ENCODE measurements around the gene TP73.
"Not testable (repeated sequence)": the region's sequence is repeated elsewhere in the genome, so short reads cannot be mapped to it uniquely, and the experiment has no call there.

The TP73 gene

DNA sequence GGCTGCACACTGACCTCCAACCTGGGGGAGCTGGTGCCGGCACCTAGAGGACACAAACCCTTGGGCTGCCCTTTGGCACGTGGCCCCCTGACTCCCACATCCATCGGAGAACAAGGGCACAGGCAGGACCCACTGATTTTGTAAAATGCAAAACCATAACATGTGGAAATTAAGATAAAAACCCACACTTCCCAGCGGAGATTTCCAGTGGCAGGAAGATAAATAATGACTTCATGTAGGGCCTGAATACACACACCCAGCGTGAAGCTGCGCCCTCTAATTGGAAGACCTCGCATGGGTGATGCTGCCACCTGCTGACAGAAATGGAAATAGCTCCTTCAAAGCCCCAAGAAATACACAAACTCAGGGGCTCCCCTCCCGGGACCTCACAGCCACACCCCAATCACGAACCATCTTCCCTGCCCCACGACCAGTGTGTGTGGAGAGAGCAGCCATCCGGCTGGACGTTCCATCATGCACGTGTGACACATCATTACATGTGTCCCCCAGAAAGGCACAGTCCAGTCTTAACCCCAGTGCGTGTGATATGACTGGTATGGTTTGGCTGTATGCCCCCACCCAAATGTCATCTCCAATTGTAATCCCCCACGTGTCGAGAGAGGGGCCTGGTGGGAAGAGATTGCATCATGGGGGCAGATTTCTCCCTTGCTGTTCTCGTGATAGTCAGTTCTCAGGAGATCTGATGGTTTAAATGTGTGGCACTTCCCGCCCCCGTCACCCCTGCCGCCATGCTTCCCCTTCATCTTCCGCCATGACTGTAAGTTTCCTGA, 33.2 kb upstream of the TP73 start:
- DNase-seq: peak; percentile 89

DNA sequence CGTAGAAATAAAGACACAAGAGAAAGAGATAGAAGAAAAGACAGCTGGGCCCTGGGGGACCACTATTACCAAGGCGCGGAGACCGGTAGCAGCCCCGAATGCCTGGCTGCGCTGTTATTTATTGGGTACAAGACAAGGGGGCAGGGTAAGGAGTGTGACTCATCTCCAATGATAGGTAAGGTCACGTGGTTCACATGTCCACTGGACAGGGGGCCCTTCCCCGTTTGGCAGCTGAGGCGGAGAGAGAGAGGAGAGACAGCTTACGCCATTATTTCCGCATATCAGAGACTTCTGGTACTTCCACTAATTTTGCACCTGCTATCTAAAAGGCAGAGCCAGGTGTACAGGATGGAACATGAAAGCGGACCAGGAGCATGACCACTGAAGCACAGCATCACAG, 31.6 kb upstream of the TP73 start:
- no peak for DNase-seq

DNA sequence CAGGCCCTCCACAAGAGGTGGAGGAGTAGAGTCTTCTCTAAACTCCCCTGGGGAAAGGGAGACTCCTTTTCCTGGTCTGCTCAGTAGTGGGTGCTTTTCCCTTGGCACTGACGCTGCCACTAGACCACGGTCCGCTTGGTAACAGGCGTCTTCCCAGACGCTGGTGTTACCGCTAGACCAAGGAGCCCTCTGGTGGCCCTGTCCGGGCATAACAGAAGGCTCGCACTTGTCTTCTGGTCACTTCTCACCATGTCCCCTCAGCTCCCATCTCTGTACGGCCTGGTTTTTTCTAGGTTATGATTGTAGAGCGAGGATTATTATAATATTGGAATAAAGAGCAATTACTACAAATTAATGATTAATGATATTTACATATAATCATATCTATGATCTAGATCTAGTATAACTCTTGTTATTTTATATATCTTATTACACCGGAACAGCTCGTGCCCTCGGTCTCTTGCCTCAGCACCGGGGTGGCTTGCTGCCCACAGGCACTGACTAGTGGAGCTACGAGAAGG, 31.1 kb upstream of the TP73 start:
- not testable (repeated sequence) for DNase-seq

DNA sequence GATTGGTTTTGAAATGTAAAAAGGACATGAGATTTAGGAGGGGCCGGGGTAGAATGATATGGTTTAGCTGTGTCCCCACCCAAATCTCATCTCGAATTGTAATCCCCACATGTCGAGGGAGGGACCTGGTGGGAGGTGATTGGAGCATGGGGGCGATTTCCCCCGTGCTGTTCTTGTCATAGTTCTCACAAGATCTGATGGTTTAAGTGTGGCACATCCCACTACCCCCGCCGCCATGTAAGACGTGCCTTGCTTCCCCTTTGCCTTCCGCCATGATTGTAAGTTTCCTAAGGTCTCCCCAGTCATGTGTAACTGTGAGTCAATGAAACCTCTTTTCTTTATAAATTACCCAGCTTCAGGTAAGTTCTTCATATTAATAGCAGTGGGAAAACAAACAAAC, 30.2 kb upstream of the TP73 start:
- DNase-seq: not testable (repeated sequence)

DNA sequence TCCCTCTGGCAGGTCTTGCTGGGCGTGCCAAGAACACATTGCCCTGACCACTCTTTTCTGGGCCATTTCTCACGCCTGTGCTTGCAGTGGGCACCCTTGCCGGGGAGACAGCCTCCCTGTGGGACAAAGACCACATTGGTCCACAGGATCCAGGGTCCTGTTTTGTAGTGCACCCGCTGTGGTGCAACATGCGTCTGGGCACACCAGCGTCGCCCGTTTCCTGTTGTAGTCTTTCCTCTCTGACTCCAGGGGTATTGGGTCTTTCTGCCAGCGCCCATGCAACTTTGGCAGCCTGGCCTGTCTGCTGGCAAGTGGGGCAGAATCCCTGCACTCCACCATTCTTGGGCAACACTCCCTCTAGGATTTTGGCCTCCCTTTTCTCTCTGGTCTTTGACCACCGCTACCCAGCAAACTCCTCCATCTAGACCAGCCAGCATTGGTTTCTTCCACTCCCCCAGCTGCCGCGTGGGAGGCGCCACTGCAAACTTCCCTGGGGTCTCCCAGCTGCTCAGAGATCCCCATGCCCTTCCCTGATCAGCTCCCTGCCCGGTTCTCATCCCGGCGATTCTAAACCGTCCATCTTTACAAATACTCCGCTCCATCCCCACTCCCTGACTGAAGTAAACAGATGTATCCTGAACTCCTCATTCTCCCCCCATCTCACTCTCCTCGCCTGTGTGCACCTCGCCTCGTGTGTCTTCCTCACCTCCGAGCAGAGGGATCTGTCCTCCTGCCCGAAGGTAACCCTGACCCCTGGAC, 28.7 kb upstream of the TP73 start:
- DNase-seq: no peak

DNA sequence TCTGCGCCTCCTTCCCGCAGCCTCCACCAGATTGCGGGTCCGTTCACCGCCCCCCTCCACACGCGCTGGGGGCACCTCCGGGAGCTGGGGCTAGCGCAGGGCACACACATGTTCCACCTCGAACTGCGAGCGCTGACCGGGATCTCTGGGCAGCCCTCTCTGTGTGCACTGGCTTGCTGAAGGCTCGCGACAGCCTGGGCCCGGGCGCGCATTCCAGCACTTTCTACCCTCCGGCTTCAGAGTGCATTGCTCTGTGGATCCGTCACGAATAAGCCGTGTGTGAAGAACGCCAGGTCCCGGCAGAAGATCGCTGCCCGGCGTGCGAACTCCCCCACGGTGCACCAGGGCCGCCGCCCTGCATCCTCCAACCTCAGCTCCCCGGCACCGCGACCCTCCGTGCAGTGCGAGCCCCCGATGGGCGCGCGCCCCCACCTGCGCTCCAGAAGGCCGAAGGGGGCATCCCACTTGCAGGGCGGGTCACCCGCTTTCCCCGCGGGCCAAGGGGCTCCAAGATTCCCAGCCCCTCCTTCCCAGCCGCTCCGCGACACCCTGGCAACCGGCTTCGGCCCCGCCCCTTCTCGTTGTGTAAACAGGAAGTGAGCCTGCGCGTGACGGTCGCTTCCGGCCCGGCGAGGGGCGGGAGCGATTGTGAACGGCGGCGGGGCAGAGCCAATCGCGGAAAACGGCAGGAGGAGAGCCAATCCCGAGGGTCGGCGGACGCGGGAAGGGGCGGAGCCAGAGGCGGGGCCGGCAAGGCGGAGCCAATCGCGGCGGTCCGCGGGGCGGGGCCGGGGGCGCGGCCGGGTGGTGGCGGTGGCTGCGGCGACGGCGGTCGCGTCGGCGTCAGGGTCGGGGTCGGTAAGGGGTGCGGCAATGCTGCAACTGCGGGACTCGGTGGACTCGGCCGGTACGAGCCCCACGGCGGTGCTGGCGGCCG, 27.8 kb upstream of the TP73 start, which contains the start of gene TPRG1L:
Gene TPRG1L, plus strand, starts transcription at position 816 of the 937 bp plus-strand sequence. Its CDS starts 58 bp downstream, at position 874.
- DNase-seq: peak; percentile 99

DNA sequence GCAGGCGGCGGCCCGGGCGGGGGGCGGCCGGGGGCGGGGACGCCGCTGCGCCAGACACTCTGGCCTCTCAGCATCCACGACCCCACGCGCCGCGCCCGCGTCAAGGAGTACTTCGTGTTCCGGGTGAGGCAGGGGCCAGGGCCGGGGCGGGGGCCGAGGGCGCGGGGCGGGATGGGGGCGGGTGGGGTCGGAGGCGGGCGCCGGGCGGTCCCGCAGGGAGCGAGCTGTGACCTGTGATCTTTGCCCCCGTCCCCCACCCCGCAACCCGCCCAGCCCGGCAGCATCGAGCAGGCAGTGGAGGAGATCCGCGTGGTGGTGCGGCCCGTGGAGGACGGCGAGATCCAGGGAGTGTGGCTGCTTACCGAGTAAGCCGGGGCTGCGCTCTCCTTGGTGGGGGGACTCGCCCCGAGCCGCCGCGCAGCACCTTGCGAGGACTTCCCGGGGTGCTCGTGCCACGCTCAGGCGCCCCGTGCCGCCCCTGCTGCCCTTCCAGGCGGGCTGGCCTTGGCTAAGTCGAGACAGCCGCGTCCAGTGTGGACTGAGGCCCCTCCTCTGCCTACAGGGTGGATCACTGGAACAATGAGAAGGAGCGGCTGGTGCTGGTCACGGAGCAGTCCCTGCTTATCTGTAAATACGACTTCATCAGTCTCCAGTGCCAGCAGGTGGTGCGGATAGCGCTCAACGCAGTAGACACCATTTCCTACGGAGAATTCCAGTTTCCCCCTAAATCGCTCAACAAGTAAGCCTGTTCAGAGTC, 27.0 kb upstream of the TP73 start:
- DNase-seq: peak; percentile 77

DNA sequence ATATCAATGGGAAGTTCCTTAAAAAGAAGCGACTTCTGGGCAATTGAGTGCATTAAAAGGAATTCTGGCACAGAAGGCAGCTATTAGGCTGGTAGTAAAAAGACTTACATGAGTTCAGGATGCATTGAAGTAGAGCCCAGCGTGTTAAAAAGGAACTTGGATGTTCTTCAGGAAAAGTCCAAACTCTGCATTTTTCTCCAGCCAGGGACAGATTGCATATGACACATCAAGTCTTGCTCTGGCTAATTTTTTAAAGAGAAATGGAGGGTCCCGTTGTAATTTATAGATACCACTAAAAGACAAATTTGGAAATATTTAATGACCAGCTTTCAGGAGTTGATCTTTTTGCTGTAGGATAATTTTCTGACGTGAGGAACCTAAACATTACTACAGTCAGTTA, 26.3 kb upstream of the TP73 start:
- DNase-seq: no peak

DNA sequence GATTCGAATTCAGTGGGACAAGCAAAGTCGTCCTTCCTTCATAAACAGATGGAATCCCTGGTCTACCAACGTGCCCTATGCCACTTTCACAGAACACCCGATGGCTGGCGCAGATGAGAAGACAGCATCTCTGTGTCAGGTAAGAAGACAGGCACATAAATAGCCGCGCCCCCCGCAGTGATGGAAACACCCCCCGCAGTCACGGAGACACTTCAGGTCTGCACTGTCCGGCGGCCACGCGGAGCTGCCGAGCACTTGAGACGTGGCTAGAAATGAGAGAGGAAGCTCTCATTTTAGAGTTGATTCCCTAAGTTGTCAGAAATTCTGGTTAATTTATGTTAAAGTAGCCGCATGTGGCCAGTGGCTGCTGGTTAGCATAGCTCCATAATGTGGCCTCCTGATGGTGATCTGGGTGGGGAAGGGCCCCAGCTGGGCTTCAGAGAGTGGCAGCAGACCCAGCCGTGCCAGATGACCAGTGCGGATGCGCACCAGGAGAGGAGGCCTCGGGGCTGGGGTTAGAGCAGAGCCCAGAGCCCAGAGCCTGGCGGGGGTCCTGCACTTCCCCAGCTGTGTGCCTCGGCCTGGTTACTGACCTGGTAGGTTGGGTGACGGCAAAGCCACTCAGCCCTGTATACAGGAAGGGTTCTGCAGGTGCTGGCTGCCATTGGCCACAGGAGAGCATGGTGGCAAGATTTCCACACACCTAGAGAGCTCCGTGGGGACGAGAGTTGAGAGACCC, 24.6 kb upstream of the TP73 start:
- DNase-seq: no peak

DNA sequence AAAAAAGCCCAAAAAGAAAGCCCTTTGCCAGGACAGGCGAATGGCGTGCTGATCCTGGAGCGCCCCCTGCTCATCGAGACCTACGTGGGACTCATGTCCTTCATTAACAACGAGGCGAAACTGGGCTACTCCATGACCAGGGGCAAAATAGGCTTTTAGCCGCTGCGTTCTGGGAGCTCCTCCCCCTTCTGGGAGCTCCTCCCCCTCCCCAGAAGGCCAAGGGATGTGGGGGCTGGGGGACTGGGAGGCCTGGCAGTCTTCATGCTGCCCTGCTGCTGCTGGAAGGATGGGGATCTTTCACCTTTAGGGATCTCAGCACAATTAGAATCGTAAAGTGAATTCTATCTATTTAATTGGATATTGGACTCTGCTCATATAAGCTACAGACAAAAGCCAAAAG, 23.9 kb upstream of the TP73 start:
- DNase-seq: no peak

DNA sequence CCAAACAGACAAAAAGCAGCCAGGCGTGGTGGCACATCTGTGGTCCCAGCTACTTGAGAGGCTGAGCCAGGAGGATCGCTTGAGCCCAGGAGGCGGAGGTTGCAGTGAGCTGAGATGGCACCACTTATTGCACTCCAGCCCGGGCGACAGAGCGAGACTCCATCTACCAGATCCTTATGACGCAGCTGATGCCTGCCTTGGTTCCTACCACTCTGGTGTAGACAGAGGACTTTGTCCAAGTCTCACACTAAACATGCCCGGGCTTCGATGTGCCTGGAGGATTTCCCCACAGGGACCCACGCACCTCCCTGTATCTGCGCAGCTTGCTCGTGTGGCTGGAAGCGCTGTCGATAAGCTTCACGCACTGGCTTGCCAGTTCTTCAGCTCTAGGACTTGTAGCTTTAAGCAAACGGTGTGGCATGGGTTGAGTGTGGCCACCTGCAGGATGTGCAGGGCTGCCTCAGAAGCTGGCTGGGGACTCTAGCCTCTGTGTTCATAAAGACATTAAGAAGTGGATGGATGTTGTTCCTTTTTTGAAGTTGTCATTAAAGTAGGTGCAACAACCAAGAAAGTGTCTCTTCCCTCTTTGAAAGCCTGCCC, 22.7 kb upstream of the TP73 start:
- no peak for DNase-seq

DNA sequence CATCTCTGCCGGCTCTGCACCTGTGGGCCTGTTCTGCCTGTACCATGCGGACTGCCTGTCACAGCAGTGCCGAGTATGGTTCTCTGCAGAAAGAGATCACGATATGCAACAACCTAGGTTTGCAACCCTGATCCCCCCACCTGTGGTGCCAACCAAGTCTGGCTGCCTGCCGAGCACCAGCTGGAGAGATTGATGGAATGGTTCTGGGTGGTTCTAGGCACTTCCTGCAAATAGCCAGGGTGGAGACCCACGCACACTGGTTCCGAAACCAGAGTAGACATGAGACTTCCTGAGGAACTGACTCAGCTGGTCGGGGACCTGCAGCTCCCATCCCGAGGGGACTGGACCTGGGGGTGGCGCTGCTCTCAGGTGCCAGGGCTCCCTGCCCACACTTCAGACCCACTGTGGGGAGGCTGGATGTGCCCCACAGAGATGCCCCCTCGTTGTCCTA, 22.1 kb upstream of the TP73 start:
- no peak for DNase-seq

DNA sequence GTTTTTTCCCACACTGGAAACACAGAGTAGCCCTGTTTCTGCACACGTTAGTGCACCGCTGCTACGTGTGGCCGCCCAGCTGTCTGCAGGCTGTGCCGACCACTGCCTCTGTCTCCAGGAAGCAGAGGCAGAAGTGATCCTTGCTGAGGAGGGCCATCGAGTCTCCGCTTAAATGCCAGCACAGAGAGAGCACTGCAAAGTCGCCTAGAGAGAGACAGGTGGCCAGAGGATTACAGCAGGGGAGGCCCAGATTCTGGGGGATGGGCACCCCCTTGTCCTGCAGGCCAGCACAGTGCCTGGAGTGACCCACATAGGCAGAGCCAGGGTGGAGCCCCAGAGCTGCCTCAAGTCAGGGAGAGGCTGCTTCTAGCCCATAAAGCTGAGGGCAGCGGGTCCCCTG, 21.4 kb upstream of the TP73 start:
- no peak for DNase-seq

DNA sequence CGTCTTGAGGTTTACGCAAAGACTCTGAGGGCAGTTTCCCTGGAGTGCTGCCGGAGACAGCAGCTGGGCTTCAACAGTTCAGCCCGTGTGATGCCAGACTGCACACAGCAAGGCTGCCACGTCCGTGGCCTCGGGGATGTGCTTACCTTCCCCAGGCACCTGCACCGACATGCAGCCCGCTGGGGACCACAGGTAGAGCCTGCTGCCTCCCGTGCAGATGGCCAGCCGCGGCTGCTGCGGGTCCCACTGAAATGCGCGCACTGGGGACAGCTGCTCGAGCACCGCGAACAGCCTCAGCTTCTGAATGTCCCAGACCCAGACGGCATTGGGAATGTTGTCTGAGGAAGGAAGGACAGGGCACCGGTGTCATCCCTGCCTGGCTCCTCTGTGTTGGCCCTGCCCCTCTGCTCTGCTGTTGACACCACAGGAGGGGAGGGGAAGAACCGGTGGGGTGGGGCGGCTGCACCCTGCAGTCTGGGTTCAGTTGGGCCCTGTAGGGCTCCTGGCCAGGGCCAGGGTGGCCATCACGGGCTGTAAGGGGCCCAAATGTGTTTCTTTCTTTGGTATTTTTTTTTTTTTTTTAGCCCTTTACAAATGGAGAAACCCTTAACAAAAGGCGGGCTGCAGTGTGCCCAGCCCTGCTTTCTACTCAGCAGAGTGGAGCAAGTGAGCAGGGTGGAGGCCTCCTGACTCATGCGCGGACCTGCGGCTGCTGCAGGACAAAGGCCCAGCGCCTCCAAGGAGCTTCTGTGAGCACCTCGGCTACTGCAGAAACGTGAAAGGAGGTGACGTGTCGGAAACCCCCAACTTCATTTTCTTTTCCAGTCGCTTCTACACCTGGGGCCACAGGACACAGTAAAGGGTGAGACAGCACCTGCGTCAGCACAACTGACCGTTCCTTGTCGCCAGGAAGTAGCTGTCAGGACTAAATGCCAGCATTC, 20.7 kb upstream of the TP73 start:
- no peak for DNase-seq

DNA sequence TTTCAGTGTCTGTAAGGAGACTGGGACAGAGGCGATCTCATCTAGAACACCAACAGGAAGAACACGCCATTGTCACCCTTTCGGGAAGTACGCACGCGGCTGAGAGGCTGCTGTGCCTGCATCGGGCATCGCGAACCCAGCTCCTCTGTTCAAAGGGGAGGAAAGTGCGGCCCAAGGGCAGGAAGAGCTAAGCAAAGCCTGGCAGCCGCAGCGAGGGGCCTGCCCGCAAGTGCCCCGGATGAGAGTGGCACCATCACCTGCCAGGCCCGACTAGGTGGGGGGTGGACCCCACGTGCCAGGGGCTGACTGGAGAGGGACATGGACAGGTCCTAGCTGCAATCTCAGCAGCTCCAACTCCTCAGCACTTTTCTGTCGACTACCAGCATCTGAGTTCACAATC, 20.0 kb upstream of the TP73 start:
- no peak for DNase-seq

DNA sequence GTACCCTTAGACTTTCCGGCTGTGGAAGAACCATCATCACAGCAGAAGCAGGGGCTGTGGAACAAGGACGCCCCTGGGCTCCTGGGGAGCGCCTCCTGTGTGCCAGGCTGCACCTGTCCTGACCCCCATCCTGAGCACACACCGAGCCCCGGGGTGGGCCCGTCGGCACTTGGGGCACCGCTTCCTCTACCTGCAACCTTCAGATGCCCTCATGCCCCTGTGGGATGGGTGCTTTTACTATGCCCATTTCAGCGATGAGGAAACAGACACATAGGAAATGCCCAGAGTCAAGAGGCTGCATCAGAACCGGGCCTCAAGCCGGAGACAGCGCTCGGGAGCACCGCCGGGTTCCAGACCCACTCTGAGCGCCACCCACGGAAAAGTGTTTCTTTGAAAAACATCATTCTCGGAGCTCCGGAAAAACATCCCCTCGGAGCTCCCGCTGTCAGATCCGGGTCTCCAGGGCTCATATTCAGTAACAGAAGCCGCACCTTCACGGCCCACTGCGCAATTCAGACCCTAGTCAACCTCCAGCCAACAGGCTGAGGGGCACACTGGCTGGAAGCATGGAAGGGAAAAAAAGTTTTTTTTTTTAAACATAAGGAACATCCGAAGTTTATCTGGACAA, 19.5 kb upstream of the TP73 start:
- no peak for DNase-seq

DNA sequence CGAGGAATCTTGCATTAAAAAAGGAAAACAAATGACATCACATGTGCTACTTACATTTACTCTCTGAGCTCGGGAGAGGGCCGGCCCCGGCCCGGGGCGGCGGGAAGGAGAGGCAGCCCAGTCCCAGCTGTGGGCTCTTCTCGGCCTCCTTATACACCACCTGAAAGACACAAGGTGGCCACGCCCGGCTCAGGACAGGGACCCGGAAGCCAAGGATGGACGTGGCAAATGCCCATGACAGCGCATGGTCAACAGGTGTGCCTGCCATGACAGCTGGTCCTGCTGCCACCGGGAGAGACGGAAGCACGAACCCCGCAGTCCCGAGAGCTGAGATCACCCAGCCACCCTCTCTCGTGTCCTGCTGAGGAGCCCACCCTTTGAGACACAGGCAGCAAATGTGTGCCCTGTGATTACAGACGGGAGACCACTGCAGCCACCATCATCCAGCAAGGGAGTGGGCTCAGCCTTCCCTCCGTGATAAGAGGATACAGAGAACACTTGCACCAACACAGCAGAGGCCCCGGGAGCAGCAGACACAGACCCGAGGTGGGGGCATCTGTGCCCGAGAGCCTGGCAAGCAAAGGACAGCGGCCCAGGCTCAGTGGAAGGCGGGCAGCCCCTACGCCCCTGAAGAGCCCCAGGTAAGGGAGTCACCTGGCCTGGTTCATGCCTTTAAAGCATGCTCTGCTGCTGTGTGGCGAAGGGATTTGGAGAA, 18.8 kb upstream of the TP73 start:
- no peak for DNase-seq

DNA sequence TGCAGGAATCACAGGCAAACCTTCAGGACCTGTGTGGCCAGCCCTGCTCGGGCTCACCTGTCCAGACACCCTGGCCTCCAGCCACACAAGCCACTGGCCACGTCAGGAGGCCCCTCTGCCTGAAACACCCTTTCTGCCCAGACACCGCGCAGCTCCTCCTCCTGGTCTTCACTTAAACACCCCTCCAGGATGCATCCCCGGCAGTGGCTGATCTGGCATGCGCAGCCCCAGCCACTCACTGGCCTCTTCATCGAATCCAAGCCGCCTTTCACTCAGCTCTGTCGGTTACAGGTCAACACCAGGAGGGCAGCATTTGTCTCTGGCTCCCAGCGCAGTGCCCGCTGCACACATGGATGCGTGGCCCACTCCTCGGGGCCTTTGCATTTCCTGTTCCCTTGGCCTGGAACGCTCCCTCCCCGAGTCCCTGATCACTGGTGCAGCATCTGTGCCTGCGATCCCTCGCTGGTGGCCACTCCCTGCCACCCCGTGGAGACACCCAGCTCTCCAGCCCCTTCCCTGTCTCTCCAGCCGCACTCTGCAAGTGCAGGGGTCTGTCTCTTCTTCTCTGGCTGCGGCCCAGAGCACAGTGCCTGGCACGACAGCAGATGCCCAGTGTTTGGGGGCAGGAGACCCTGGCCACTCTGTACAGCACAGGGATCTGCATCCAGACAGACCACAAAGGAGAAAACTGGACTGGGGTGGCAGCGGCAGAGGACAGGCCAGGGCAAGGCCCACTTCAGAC, 18.1 kb upstream of the TP73 start:
- DNase-seq: no peak
